ENCODE results near the gene CACNA1G. TPM values are rescaled to one million over a fixed set of nuclear protein-coding genes. Genes with fewer than 3 reads are reported as not detected.

The CACNA1G gene
- polyA plus RNA-seq, 1 donor: 7.9 TPM

DNA sequence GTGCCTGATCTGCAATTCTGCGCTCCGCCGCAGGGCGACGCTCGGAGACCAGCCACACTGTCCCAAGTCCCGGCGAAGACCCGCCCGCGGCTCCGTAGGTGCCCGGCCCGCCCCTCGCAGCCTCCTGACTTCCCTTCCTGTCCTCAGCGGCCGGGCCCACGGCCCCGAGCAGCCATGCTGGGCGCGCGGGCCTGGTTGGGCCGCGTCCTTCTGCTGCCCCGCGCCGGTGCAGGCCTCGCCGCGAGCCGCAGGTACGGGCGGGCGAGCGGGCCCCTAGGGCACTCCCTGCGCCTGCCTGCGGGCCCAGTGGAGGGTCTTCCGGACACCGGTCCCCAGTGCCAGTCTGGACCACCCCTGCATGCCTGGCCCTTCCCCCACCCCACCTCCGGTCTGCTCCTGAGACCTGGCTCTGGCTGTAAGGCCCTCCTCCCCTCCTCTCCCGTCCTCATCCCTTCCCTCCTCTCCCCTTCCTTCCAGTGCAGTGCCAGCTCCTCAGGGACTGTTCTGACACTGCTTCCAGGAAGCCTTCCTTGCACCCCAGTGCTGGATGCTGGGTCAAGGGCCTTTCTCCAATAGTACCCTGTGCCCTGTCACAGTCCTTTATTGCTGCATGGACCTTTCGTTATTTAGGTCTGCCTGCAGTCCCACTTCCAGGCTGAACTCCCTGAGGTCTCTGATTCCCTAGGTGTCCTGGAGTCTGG lies 13.3 kb upstream of the CACNA1G start, which contains the start of gene SPATA20:
SPATA20 (plus strand) TSS at position 140 of the 701 bp plus-strand sequence; CDS start at position 175, 35 bp downstream.
- peak; percentile 87 for DNase-seq

DNA sequence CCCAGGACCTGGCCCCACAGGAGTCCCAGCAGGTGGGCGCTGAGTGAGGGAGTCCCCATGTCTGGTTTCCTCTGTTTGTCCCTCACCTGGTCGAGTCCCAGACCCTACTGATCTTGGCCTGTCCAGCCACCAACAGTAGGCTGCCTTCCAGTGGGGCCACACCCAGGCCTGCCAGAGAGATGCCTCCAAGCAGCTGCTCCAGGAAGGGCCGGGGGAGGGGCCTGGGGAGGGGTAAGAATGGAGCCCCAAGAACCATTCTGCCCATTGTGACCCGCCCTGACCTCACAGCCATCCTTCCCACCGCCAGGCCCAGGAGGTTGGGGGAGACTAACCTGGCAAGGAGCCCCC lies 12.8 kb upstream of the CACNA1G start:
- no peak for DNase-seq

DNA sequence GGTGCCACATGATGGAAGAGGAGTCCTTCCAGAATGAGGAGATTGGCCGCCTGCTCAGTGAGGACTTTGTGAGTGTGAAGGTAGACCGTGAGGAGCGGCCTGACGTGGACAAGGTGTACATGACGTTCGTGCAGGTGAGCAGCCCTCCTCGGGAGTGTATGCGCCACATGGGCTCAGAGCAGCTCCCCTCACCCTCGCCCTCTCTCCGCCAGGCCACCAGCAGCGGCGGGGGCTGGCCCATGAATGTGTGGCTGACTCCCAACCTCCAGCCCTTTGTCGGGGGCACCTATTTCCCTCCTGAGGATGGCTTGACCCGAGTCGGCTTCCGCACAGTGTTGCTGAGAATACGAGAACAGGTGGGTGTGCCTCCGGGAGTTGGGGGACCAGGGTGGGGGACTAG lies 11.7 kb upstream of the CACNA1G start:
- DNase-seq: no peak

DNA sequence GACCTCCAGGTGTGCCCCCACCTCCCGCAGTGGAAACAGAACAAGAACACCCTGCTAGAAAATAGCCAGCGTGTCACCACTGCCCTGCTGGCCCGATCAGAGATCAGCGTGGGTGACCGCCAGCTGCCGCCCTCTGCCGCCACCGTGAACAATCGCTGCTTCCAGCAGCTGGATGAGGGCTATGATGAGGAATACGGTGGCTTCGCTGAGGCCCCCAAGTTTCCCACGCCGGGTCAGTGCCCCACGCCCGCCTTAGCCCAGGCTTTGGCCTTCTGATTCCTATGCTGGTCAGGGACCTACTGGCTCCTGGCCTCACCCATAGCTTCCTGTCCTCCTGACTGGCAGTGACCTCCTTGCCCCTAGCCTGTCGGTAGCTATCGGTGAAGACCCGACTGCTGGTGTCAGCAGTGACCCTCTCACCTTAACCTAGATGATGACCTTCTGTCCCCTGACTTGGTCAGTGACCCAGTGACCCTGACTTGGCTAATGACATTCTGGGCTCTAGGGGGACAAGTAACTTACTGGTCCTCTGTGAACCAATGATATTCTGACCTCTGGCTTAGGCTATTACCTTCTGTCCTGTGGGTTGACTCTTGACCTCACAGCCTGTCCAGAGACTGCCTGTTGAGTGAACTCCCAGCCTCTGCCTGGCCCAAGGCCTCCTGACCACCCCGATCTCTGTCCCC lies 11.1 kb upstream of the CACNA1G start:
- DNase-seq: no peak

DNA sequence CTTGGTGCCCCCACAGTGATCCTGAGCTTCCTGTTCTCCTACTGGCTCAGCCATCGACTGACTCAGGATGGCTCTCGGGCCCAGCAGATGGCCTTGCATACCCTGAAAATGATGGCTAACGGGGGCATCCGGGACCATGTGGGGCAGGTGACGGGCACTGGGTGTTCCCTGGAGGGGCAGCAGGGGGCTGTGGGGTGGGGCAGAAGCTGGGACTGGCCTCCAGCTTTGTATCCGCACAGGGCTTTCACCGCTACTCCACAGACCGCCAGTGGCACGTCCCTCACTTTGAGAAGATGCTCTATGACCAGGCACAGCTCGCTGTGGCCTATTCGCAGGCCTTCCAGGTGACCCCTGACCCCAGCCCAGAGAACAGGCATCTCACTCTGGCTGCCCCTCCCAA lies 10.5 kb upstream of the CACNA1G start:
- DNase-seq: no peak

DNA sequence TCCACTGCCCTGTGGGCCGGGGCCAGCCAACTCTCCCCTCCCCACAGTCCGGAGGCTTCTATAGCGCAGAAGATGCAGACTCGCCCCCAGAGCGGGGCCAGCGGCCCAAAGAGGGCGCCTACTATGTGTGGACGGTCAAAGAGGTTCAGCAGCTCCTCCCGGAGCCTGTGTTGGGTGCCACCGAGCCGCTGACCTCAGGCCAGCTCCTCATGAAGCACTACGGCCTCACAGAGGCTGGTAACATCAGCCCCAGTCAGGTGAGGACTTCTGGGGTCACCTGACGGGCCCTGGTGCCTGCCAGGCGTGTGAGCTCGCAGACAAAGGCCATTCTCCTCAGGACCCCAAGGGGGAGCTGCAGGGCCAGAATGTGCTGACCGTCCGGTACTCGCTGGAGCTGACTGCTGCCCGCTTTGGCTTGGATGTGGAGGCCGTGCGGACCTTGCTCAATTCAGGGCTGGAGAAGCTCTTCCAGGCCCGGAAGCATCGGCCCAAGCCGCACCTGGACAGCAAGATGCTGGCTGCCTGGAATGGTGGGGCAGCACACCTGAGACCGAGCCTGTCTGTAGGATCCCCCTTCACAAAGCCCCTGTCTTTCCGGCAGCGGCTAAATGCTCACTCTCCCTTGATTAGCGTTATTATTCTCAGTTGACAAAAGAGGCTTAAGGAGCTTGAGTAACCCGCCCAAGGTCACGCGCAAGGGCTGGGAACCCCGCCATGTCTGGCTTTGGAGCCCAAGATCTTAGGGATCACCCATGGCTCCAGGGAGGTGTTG lies 9.7 kb upstream of the CACNA1G start:
- peak; percentile 86 for DNase-seq

DNA sequence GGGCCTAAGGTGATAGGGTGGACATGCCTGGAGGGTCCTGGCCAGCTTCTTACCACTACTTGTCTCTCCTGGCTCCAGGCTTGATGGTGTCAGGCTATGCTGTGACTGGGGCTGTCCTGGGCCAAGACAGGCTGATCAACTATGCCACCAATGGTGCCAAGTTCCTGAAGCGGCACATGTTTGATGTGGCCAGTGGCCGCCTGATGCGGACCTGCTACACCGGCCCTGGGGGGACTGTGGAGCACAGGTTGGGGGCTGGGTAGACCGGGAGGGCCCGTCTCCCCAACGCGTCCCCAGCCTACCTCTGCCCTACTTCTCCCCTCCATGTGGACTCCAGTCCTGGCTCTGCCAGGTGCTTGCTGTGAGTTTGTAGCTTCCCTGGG lies 9.1 kb upstream of the CACNA1G start:
- no peak for DNase-seq

DNA sequence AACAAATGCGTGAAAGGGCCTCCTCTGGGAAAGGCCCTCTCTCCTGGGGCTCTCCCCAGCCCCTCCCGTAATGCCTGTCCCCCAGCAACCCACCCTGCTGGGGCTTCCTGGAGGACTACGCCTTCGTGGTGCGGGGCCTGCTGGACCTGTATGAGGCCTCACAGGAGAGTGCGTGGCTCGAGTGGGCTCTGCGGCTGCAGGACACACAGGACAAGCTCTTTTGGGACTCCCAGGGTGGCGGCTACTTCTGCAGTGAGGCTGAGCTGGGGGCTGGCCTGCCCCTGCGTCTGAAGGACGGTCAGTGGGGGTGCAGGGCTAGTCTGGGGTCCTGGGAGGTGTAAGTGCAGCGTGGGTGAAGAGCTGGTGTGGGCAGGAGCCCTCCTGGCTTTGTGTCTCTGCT lies 8.6 kb upstream of the CACNA1G start:
- no peak for DNase-seq

DNA sequence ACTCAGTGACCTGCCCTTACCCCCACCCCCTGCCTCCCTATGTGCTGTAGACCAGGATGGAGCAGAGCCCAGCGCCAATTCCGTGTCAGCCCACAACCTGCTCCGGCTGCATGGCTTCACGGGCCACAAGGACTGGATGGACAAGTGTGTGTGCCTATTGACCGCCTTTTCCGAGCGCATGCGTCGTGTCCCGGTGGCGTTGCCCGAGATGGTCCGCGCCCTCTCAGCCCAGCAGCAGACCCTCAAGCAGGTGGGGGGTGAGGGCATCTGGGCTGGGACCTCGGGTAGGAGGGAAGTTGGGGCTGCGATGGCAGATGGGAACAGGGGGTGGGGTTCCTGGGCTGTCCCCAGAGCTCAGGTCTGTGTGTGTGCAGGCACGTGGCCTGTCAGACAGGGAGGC lies 6.3 kb upstream of the CACNA1G start:
- no peak for DNase-seq

DNA sequence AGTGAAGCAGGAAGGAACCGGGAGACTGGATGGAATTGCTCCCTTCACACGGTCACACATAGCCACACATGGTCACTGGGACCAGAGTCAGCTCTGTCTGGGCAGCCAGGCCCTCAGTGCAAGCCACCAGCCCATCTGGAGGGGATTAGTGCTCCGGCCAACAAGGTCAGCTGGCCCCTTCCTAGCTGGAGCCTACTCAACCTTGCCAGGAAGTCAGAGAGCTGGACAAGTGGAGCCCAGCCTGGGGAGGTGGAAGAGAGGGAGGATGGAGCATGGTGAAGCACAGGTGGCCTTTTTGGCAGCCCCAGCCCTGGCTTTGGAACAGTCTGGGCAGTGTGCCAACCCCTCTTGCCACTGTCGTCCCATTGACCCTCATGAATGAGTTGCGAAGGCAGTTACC lies 3.7 kb upstream of the CACNA1G start:
- DNase-seq: no peak

DNA sequence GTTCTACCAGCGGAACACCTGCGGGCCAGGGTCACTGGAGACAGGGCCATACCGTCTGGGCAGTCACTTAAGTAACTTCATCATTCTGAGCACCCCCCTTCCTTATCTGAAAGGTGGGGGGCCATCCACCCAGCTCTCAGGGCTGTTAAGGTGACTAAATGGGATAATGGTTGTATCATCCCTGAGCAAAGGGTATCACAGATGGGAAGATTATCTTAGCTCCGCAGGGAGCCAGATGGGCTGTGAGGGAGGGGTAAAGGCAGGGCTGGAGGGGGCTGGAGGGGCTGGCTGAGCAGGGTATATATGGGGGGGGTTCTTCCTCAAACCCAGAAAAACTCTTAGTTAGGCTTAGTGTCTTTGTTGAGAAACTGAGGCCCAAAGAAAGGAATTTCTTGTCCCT lies 2.9 kb upstream of the CACNA1G start:
- DNase-seq: no peak

DNA sequence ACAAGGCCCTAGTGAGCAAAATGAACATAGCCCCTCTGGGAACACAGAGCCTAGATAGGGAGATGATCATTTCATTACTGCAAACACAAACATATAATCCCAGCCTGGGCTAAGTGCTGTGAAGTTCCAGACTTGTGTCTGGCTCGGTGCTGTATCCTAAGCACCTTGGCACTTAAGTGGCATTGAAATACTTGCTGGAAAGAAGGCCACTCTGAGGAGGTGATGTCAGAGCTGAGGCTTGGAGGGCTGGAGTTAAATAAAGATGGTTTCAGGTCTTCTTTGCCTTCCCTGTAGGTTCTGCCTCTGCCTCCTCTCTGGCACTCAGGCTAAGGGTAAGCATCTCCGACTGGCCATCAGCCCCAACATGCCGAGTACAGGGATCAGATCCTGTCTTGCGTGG lies 2.4 kb upstream of the CACNA1G start:
- DNase-seq: no peak

DNA sequence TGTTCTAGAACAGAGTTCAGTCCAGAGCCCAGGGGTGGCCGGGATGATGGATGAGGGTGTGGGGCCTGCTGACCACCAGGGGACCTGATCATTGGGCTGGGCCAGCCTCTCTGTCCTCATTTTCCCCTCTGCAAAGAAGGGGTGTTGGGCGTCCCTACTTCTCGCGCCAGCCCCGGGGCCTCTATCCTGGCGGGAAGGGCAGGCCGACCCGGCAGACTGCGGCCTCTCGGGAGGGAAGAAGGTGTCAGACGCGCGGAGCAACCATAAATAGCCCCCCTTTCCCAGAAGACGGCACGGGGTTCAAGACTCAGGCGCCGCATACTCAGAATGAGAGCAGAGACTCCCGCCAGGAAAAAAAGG lies 2.0 kb upstream of the CACNA1G start:
- no peak for DNase-seq

DNA sequence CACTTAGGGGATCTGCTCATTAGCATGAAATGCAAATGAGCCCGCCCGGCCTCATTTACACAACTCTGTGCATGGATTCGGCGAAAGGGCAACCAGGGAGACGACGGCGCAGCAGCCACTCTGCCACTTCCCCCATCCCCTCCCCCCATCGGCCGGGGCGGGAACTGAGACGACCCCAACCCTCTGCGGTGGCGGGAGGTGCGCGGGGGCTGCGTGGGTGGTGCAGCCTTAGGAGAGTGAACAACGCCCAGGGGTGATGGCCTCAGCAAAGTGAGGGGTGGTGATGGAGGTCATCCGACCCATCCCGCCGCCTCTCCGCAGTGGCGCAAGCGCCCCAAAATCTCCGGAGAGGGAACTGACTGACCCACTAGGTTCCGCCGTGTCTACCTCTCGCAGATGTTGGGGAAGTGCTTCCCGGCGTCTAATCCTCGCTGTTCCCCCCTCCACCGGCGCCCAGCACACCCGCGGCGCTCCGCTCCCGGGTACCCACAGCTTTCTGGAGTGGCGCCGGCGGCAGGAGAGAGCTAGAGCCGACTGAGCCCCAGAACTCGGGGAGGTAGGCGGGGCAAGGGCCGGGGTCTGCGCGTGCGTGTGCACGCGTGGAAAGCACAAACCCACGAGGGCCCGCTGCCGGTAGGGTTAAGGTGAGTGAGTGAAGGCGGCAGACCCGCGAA lies 1.4 kb upstream of the CACNA1G start:
- DNase-seq: no peak

DNA sequence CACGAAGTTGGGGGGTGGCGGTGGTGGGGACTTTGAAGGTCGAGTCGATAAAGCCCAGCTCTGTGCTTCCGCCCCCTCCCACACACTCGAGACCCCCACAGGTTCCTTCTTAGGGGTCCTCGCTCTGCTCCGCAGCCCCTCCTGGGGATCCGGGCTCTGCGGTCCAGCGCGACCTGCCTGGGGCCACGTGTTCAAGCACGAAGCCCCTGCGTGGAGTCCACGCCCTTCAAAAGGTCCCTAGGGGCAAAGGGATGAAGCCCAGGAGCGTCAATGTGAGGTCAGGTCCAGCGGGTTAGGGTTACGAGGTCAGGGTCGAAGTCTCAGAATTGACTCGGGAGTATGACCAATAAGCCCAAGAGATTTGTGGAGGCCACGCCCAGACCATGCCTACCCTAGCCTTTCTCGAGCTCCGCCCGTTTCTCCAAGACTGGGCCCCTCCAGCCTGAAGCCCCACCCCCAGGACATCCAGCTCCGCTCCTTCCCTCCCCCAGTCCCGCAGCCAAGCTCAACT lies 786 bp upstream of the CACNA1G start:
- DNase-seq: no peak

DNA sequence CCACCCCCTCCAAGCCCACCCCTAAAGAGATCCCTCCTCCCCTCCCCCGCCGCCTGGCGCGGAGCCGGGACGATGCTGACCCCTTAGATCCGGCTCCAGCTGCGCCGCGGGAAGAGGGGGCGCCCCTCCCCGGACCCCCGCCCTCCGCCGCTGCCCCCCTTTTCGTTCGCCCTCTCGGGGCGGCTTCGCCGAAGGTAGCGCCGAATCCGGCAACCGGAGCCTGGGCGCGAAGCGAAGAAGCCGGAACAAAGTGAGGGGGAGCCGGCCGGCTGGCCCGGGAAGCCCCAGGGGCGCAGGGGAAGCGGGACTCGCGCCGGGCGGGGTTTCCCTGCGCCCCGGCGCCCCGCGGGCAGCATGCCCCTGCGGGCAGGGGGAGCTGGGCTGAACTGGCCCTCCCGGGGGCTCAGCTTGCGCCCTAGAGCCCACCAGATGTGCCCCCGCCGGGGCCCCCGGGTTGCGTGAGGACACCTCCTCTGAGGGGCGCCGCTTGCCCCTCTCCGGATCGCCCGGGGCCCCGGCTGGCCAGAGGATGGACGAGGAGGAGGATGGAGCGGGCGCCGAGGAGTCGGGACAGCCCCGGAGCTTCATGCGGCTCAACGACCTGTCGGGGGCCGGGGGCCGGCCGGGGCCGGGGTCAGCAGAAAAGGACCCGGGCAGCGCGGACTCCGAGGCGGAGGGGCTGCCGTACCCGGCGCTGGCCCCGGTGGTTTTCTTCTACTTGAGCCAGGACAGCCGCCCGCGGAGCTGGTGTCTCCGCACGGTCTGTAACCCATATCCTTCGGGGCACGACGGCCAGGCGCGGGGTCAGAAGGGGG lies 623 bp downstream of the CACNA1G start:
- DNase-seq: no peak

DNA sequence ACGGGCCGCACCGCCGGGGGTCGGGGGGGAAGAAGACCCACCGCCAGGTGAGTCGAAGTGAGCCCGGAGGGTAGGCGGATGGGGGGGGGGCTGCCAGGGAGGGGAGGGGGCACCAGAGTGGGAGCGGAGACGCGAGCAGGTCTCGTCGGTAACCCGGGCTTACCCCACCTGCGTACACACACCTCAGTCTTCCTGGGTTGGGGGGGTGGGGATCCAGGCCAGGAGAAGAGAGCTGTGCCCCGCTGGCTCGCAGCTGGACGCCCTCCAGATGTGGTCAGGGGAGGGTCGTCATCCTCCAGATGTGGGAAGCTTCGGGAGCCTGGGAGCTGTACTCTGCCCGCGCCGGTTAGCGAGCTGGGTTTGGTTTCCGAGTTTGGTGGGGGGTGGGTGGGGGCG lies 1.2 kb downstream of the CACNA1G start:
- no peak for DNase-seq

DNA sequence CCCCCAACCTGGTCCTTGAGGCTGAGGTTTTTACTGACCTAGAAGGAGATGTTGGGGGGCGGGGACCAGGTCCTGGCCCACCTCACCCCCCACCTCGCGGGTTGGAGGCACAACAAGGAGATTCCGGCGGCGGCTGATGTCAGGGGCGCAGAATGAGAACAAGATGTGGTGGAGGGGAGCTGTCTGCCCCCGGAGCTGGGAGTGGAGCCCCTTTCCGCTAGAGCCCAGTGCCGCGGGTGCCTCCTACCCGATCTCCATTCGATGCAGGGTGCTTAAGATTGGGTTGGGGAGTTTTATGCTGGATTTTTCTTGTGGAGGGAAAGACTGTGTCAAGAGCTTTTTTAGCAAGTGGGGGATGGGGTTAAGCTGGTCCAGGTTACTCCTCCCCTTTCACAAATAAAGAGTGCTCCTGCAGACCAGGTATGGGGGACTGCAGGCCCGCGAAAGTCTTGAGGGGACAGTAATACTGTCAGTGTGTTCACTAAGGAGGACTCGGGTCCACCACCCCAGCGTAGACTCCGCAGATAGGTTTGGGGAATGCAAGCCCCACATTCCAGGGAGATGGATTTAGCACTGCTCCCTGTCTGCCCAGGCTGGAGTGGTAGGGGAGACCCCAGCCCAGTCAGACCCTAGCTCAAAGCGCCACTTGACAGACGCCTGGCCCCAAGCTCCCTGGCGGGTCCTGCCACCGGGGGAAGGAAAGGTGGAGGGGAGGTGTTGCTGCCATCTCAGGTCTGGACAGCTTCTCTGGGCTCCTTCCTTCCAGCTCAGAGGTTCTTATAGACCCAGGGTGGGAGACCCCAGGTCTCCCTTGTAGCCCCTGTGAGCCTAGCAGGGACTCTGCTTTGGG lies 2.0 kb downstream of the CACNA1G start:
- no peak for DNase-seq

DNA sequence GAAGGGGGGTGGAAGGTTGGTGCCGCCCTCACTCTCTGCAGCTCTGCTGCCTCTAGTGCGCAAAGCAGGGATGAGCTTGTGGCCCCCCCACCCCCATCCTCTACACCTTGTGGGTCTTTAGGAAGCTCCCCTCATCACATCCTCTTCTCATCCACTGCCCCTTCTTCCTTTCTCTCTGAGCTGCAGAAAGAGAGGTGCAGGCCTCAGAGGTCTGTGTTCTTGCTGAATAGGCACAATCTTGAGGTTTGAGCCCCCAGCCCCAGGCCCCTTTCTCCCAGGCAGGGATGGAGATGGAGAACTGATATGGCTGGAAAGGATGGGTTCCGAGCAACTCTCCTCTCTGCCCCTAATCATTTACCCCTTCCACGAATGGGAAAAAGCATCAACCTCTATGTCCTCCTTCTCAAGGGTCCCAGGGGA lies 2.6 kb downstream of the CACNA1G start:
- DNase-seq: no peak

DNA sequence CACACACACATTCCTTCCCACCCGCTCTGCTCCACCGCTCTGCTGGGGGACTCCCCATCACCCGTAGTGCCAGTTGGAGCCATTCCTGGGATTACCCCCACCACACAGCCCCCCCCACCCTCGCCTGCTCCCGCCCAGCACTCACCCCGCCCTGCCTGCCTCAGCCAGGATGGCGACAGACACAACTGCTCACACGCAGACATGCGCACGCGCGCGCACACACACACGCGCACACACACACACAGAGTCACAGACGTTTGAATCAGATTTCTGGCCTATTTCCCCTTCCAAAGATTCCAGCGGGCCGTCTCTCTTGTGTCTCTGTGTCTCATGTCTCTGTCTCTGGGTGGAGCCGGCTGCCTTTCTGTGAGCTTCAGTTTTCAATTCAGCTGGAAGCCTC lies 4.4 kb downstream of the CACNA1G start:
- no peak for DNase-seq

Measured in left kidney (tissue), 2 donors.